H1 (cell line): ENCODE data around the gene WDR38. TPM values are rescaled to one million over a fixed set of nuclear protein-coding genes. Genes with fewer than 3 reads are reported as not detected.

Experiments used
- CTCF ChIA-PET: fragments of 300-600 bp; sonication (Branson Sonifier 250); formaldehyde crosslinking; loops from one replicate; lab custom pipeline; 2021; ENCODE audit not compliant: partially characterized antibody; lab: Charles Lee
- POLR2A ChIA-PET: fragments of 300-600 bp; sonication (Branson Sonifier 250); formaldehyde crosslinking; loops from one replicate; lab custom pipeline; 2021; ENCODE audit warnings: inconsistent platforms; ENCODE audit not compliant: partially characterized antibody; lab: Charles Lee
- DNase-seq, 2 experiments: peaks; one replicate each; pipeline versions ENCODE4 v3.0.0 to v3.0.0-alpha.2; 2010 to 2022; ENCODE audit warnings: low spot score in 2 of 2, low read depth in 1 of 2, mixed read lengths in 1 of 2
- FAIRE-seq: peaks from 2 replicates; lab custom pipeline; 2011; peaks lifted over from hg19 to GRCh38; lab: Jason Lieb, UNC
- H2AFZ ChIP-seq: 2 replicates; pipeline ENCODE4 v1.8.1; 2012; ENCODE audit warnings: low read length, inconsistent platforms
- H2AK5ac ChIP-seq: 2 replicates; pipeline ENCODE4 v1.6.1; 2013; ENCODE audit warnings: low read depth, low read length
- H2BK120ac ChIP-seq: replicated peaks from 2 replicates; pipeline ENCODE3; 2013; ENCODE audit warnings: low read depth, low read length, inconsistent platforms
- H2BK12ac ChIP-seq: 2 replicates; pipeline ENCODE4 v1.6.1; 2013; ENCODE audit warnings: low read depth, low read length
- H2BK15ac ChIP-seq: 2 replicates; pipeline ENCODE4 v1.6.1; 2013; ENCODE audit warnings: low read length
- H2BK20ac ChIP-seq: 2 replicates; pipeline ENCODE4 v1.6.1; 2013; ENCODE audit warnings: low read length
- H2BK5ac ChIP-seq: 2 replicates; pipeline ENCODE4 v1.6.1; 2013; ENCODE audit warnings: low read depth, low read length
- H3K14ac ChIP-seq: 2 replicates; pipeline ENCODE4 v1.6.1; 2013; ENCODE audit warnings: inconsistent platforms; ENCODE audit not compliant: insufficient read length
- H3K18ac ChIP-seq: 2 replicates; pipeline ENCODE4 v1.6.1; 2013; ENCODE audit warnings: low read length; ENCODE audit errors: extremely low read depth
- H3K23ac ChIP-seq: 2 replicates; pipeline ENCODE4 v1.6.1; 2013; ENCODE audit warnings: inconsistent platforms; ENCODE audit not compliant: insufficient read length
- H3K23me2 ChIP-seq: 2 replicates; pipeline ENCODE4 v1.6.1; 2013; ENCODE audit warnings: low read depth, low read length
- H3K27ac ChIP-seq: 2 replicates; pipeline ENCODE4 v1.6.1; 2011; ENCODE audit warnings: low read depth, low read length, inconsistent platforms
- H3K27me3 ChIP-seq, 4 experiments: replicated peaks in 1 of 4; 1 replicate in 1 of 4; 2 replicates in 3 of 4; pipeline versions ENCODE4 v1.6.1 to v1.8.1; 2011 to 2013; ENCODE audit warnings: low read length in 3 of 4, mild to moderate bottlenecking in 3 of 4, inconsistent platforms in 2 of 4, mixed read lengths in 2 of 4, moderate library complexity in 1 of 4; ENCODE audit not compliant: control insufficient read depth in 3 of 4, insufficient read depth in 3 of 4; ENCODE audit errors: extremely low read depth in 1 of 4
- H3K36me3 ChIP-seq, 4 experiments: 2 replicates each; pipeline versions ENCODE4 v1.6.1 to v1.8.1; 2011 to 2013; ENCODE audit warnings: mild to moderate bottlenecking in 4 of 4, low read length in 3 of 4, moderate library complexity in 2 of 4, control low read depth in 1 of 4, inconsistent platforms in 1 of 4; ENCODE audit not compliant: insufficient read depth in 4 of 4, control insufficient read depth in 2 of 4
- H3K4ac ChIP-seq: replicated peaks from 2 replicates; pipeline ENCODE3; 2013; ENCODE audit warnings: low read length, low read depth, mixed read lengths, inconsistent platforms; ENCODE audit not compliant: insufficient read length
- H3K4me1 ChIP-seq, 4 experiments: replicated peaks in 1 of 4; 1 replicate in 1 of 4; 2 replicates in 3 of 4; pipeline versions ENCODE4 v1.6.1 to v1.8.1; 2011 to 2013; ENCODE audit warnings: low read length in 3 of 4, inconsistent platforms in 2 of 4, mixed read lengths in 1 of 4; ENCODE audit not compliant: insufficient read depth in 4 of 4, control insufficient read depth in 3 of 4
- H3K4me2 ChIP-seq, 2 experiments: 2 replicates each; pipeline versions ENCODE4 v1.6.1 to v1.8.1; 2011 to 2013; ENCODE audit warnings: low read depth in 2 of 2, low read length in 2 of 2, control low read depth in 1 of 2, inconsistent platforms in 1 of 2, mild to moderate bottlenecking in 1 of 2; ENCODE audit not compliant: insufficient read depth in 1 of 2
- H3K4me3 ChIP-seq, 4 experiments: fragments of 200-600, 300-600 bp in 1 of 4; sonication (generic), shearing (Covaris generic), sonication (Bioruptor Twin) in 1 of 4; 2 replicates each; pipeline versions ENCODE4 v1.5.1 to v1.8.1; 2011 to 2016; ENCODE audit warnings: low read length in 4 of 4, low read depth in 3 of 4, control low read depth in 2 of 4, inconsistent platforms in 2 of 4, mild to moderate bottlenecking in 2 of 4, mixed read lengths in 1 of 4, moderate library complexity in 1 of 4; ENCODE audit not compliant: insufficient read depth in 2 of 4; ENCODE audit errors: extremely low read depth in 1 of 4
- H3K56ac ChIP-seq: replicated peaks from 2 replicates; pipeline ENCODE3; 2013; ENCODE audit warnings: low read depth, mild to moderate bottlenecking, mixed read lengths, low read length, inconsistent platforms; ENCODE audit not compliant: insufficient read length
- H3K79me1 ChIP-seq: 2 replicates; pipeline ENCODE4 v1.6.1; 2013; ENCODE audit warnings: low read depth, low read length, control low read depth
- H3K79me2 ChIP-seq, 2 experiments: 2 replicates each; pipeline versions ENCODE4 v1.6.1 to v1.8.1; 2012 to 2013; ENCODE audit warnings: low read length in 2 of 2, mild to moderate bottlenecking in 2 of 2, inconsistent platforms in 1 of 2; ENCODE audit not compliant: insufficient read depth in 2 of 2, control insufficient read depth in 1 of 2
- H3K9ac ChIP-seq, 4 experiments: replicated peaks in 1 of 4; 1 replicate in 1 of 4; 2 replicates in 3 of 4; pipeline versions ENCODE4 v1.6.1 to v1.8.1; 2011 to 2013; ENCODE audit warnings: low read depth in 3 of 4, low read length in 3 of 4, control low read depth in 2 of 4, mild to moderate bottlenecking in 2 of 4, moderate library complexity in 2 of 4, inconsistent platforms in 1 of 4; ENCODE audit errors: extremely low read depth in 1 of 4
- H3K9me3 ChIP-seq, 2 experiments: 2 replicates each; pipeline versions ENCODE4 v1.6.1 to v1.8.1; 2012 to 2013; ENCODE audit warnings: mild to moderate bottlenecking in 2 of 2, moderate library complexity in 2 of 2, control low read depth in 1 of 2, inconsistent platforms in 1 of 2, low read depth in 1 of 2, low read length in 1 of 2, mixed read lengths in 1 of 2; ENCODE audit not compliant: insufficient read depth in 2 of 2
- H4K20me1 ChIP-seq, 2 experiments: replicated peaks in 1 of 2; 2 replicates each; pipeline versions ENCODE3 to v1.8.1; 2011 to 2013; ENCODE audit warnings: inconsistent platforms in 2 of 2, low read length in 2 of 2, mild to moderate bottlenecking in 1 of 2; ENCODE audit not compliant: insufficient read depth in 2 of 2, control insufficient read depth in 1 of 2
- H4K5ac ChIP-seq: 2 replicates; pipeline ENCODE4 v1.6.1; 2013; ENCODE audit warnings: low read length, low read depth, mixed read lengths, inconsistent platforms; ENCODE audit not compliant: insufficient read length
- H4K8ac ChIP-seq: 2 replicates; pipeline ENCODE4 v1.8.0; 2013; ENCODE audit warnings: mild to moderate bottlenecking, moderate library complexity, low read length, inconsistent platforms; ENCODE audit not compliant: insufficient read depth; ENCODE audit errors: extremely low read depth
- H4K91ac ChIP-seq: replicated peaks from 2 replicates; pipeline ENCODE3; 2013; ENCODE audit warnings: low read length, mixed read lengths, inconsistent platforms; ENCODE audit not compliant: insufficient read length
- BACH1 ChIP-seq: IDR thresholded peaks from 2 replicates; pipeline ENCODE4 v1.6.1; 2012; ENCODE audit warnings: low read length, improper control_type of control experiment
- CBX8 ChIP-seq: fragments of 300-800, 300-1000 bp; sonication (generic); IDR thresholded peaks from 2 replicates; pipeline ENCODE4 v1.7.1; 2016; ENCODE audit warnings: low read depth, low read length, borderline replicate concordance
- CHD2 ChIP-seq: IDR thresholded peaks from 2 replicates; pipeline ENCODE4 v1.6.1; 2012; ENCODE audit warnings: low read length, improper control_type of control experiment
- CTBP2 ChIP-seq: IDR thresholded peaks from 2 replicates; pipeline ENCODE4 v1.7.0; 2011; ENCODE audit warnings: borderline replicate concordance, mild to moderate bottlenecking, moderate library complexity, mixed read lengths, low read length; ENCODE audit not compliant: insufficient read depth, insufficient read length
- E2F6 ChIP-seq: IDR thresholded peaks from 2 replicates; pipeline ENCODE4 v1.6.1; 2012; ENCODE audit warnings: inconsistent platforms
- HDAC6 ChIP-seq: IDR thresholded peaks from one replicate; pipeline ENCODE4 v1.7.1; 2012; ENCODE audit warnings: low read depth, mild to moderate bottlenecking, inconsistent platforms, low read length, moderate library complexity
- JUN ChIP-seq: IDR thresholded peaks from 2 replicates; pipeline ENCODE4 v1.6.1; 2011; ENCODE audit warnings: low read depth, mild to moderate bottlenecking, improper control_type of control experiment, low read length
- KDM1A ChIP-seq: fragments of 200-600, 300-600 bp; sonication (generic); IDR thresholded peaks from 2 replicates; pipeline ENCODE4 v1.7.1; 2016; ENCODE audit warnings: mild to moderate bottlenecking, low read length, borderline replicate concordance
- KDM4A ChIP-seq: IDR thresholded peaks from one replicate; pipeline ENCODE4 v1.7.1; 2012; ENCODE audit warnings: low read depth, mild to moderate bottlenecking, moderate library complexity, low read length, inconsistent platforms; ENCODE audit not compliant: severe bottlenecking
- MAFK ChIP-seq: IDR thresholded peaks from 2 replicates; pipeline ENCODE4 v1.6.1; 2012; ENCODE audit warnings: low read depth, mild to moderate bottlenecking, improper control_type of control experiment, low read length
- MAX ChIP-seq: IDR thresholded peaks from 2 replicates; pipeline ENCODE4 v1.6.1; 2012; ENCODE audit warnings: inconsistent platforms
- PHF8 ChIP-seq: fragments of 200-600 bp; sonication (generic); conservative IDR thresholded peaks from 2 replicates; pipeline ENCODE4 v1.7.1; 2012; ENCODE audit warnings: low read depth, mild to moderate bottlenecking, inconsistent platforms, low read length, moderate library complexity
- SIRT6 ChIP-seq: IDR thresholded peaks from one replicate; pipeline ENCODE4 v1.7.1; 2012; ENCODE audit warnings: low read length, inconsistent platforms
- TEAD4 ChIP-seq: IDR thresholded peaks from 2 replicates; pipeline ENCODE4 v1.6.1; 2012; ENCODE audit warnings: low read depth, low read length, inconsistent platforms, mixed read lengths
- WGBS, 2 experiments: shearing (Covaris generic) in 1 of 2; methylation state at CpG; one replicate each; pipeline versions ENCODE4 v1.1.6 to v1.1.7; 2013 to 2015; ENCODE audit warnings: low lambda C conversion rate in 2 of 2, mixed read lengths in 2 of 2, inconsistent platforms in 1 of 2, low coverage in 1 of 2, missing lambda C conversion rate in 1 of 2; ENCODE audit not compliant: insufficient replicate concordance in 2 of 2, insufficient coverage in 1 of 2, insufficient read length in 1 of 2; ENCODE audit errors: extremely low coverage in 1 of 2, missing lambda C conversion rate in 1 of 2; 5-methylcytosine and 5-hydroxymethylcytosine counted together
- polyA plus RNA-seq, 7 experiments: library from polyadenylated mRNA; depleted of rRNA in 3 of 7; stranded (reverse) in 5 of 7; unstranded in 2 of 7; fragments of >200 nt in 5 of 7; fragments of 200-250 nt in 2 of 7; gene quantifications; 1 replicate in 5 of 7; 2 replicates in 1 of 7; 4 replicates in 1 of 7; pipeline versions ENCODE4 v1.2.1 to v1.2.3, GENCODE V29; 2011 to 2013; ENCODE audit warnings: missing spikeins in 2 of 7, mixed read lengths in 2 of 7
- total RNA-seq: library from RNA; stranded (reverse); fragmentation: NEBNext Ultra II Directional; extraction: Animal tissue kit (Norgen Biotek cat#: 25700); gene quantifications from 2 replicates; pipeline ENCODE4 v1.2.1, GENCODE V29; 2021

WDR38 gene
- total and polyA plus RNA-seq, 2 of the 8 experiments (the other 6 are each of a cell fraction or from before 2014, with no cell fraction given), result not detected

DNA sequence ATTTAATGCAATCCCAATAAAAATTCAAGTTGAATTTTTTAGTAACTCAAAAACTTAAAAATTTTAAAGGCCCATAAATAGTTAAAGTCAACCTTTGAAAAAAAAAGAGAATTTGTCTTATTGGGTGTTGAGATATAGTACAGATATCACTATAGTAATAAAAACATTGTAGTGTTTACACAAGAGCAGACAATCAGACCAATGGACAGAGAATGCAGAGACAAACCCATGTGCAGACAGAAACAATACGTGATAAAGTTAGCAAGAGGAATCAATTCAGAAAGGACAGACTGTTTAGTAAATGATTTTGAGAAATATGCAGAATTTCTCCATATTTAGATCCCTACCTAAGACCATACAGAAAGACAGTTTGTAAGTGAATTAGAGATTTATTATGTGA lies 53.7 kb downstream of the WDR38 start:
- H3K4me1 ChIP-seq, result peaks cover 0 to 2% (median 0%) of the 10 kb centered on the region in 4 experiments; a peak in 2 of 7 replicates

More for the DNA sequence above, 53.7 kb downstream of the WDR38 start:
- no peak overlapping the region for H3K4me3 ChIP-seq
- H3K4ac ChIP-seq, result no peak overlapping the region
- H4K8ac ChIP-seq, result no peak overlapping the region
- H2AFZ ChIP-seq, result no peak overlapping the region
- no peak overlapping the region for H4K91ac ChIP-seq
- H3K23ac ChIP-seq, result no peak overlapping the region
- no peak overlapping the region for H3K18ac ChIP-seq
- DNase-seq, result no peak
- H4K20me1 ChIP-seq, result peaks cover 0 to 2% of the 10 kb centered on the region in 2 experiments
- H3K9me3 ChIP-seq, result no peaks in the 10 kb centered on the region
- peaks cover 0 to 5% (median 2%) of the 10 kb centered on the region in 4 experiments; a peak in 2 of 8 replicates for H3K36me3 ChIP-seq
- TF ChIP-seq HDAC6 (no peak), KDM4A (no peak), CHD2 (no peak), MAX (no peak), CTBP2 (no peak), BACH1 (no peak), PHF8 (no peak), E2F6 (no peak), SIRT6 (no peak), JUN (no peak), TEAD4 (no peak), MAFK (no peak), CBX8 (no peak), KDM1A (no peak)
- H3K4me2 ChIP-seq, result no peak overlapping the region
- peaks cover 2% of the 10 kb centered on the region; the same call in 1 of the 2 replicates for H3K23me2 ChIP-seq
- no peaks in the 10 kb centered on the region for H3K79me2 ChIP-seq
- no peak for FAIRE-seq
- CTCF ChIA-PET, result no interaction called here
- no peaks in the 10 kb centered on the region for H3K27me3 ChIP-seq
- no peak overlapping the region for H2BK15ac ChIP-seq
- no peak overlapping the region for H3K9ac ChIP-seq
- no peak overlapping the region for H2BK120ac ChIP-seq
- H3K56ac ChIP-seq, result no peak overlapping the region
- H2BK12ac ChIP-seq, result no peak overlapping the region
- H2BK20ac ChIP-seq, result no peak overlapping the region
- H3K14ac ChIP-seq, result no peak overlapping the region
- H3K79me1 ChIP-seq, result no peaks in the 10 kb centered on the region
- no peak overlapping the region for H2AK5ac ChIP-seq
- no peak overlapping the region for H2BK5ac ChIP-seq
- WGBS, 2 experiments, result 90% methylated on average over 1 of the region's 1 CpG; no CpG with 5 or more reads in 1 of the 2 experiments
- no peak overlapping the region for H4K5ac ChIP-seq
- H3K27ac ChIP-seq, result no peak overlapping the region
- POLR2A ChIA-PET, result no interaction called here
